ENCODE measurements around the gene WDR47.

Gene WDR47

GRCh38 chr1:109083923-109084322, 42.0 kb upstream of the WDR47 start:
- no peak for DNase-seq (ENCODE audit: extremely low read depth, low read depth)
- TF ChIP-seq CTCF (IDR thresholded peaks at IDR 0.05; ENCODE audit: low read depth, low read length), result no peak

- DNase-seq (ENCODE audit: extremely low read depth, low read depth), result no peak
- no peak for TF ChIP-seq CTCF (IDR thresholded peaks at IDR 0.05; ENCODE audit: low read depth, low read length)
Observed at GRCh38 chr1:109083501-109083900, 41.6 kb upstream of the WDR47 start.

GRCh38 chr1:109080441-109081082, 38.7 kb upstream of the WDR47 start:
- DNase-seq (ENCODE audit: extremely low read depth, low read depth), result no peak
- TF ChIP-seq CTCF (IDR thresholded peaks at IDR 0.05; ENCODE audit: low read depth, low read length), result no peak

- no peak for TF ChIP-seq CTCF (IDR thresholded peaks at IDR 0.05; ENCODE audit: low read depth, low read length)
- DNase-seq (ENCODE audit: extremely low read depth, low read depth), result no peak
Observed at GRCh38 chr1:109079240-109079622, 37.3 kb upstream of the WDR47 start.

- DNase-seq (ENCODE audit: extremely low read depth, low read depth), result no peak
- TF ChIP-seq CTCF (IDR thresholded peaks at IDR 0.05; ENCODE audit: low read depth, low read length), result no peak
Observed at GRCh38 chr1:109078317-109078716, 36.4 kb upstream of the WDR47 start.

- TF ChIP-seq CTCF (IDR thresholded peaks at IDR 0.05; ENCODE audit: low read depth, low read length), result peak; percentile 22
- peak; percentile 89 for DNase-seq (ENCODE audit: extremely low read depth, low read depth)
Observed at GRCh38 chr1:109075531-109076490, 33.9 kb upstream of the WDR47 start, which contains the start of gene TAF13. Gene TAF13, minus strand, starts transcription at chr1:109076003. Its CDS starts 56 bp downstream, at chr1:109075947.

- no peak for DNase-seq (ENCODE audit: extremely low read depth, low read depth)
- no peak for TF ChIP-seq CTCF (IDR thresholded peaks at IDR 0.05; ENCODE audit: low read depth, low read length)
Observed at GRCh38 chr1:109069294-109069693, 27.4 kb upstream of the WDR47 start.
